ENCODE data around the gene BPIFB2. TPM values are rescaled to one million over a fixed set of nuclear protein-coding genes. Genes with fewer than 3 reads are reported as not detected.

The BPIFB2 gene
- total and polyA plus RNA-seq, 10 of the 15 experiments (the other 5 are each of a cell fraction or from before 2014, with no cell fraction given): not detected

GRCh38 chr20:32982617-32983458 is 24.7 kb upstream of the BPIFB2 start (continued):
- no peak for TF ChIP-seq PAX5 (IDR thresholded peaks at IDR 0.05; ENCODE audit: borderline replicate concordance, low read depth, low read length)

GRCh38 chr20:32983459-32984112 is 23.9 kb upstream of the BPIFB2 start:
- Histone ChIP-seq H3K4me3 (no peak overlapping the region), H3K9me3 (replicated peaks; ENCODE audit: control insufficient read depth, insufficient read depth, low read length) (no peaks in the 10 kb centered on the region), H2AFZ (ENCODE audit: control insufficient read depth, low read depth, low read length) (no peak overlapping the region), H4K20me1 (ENCODE audit: control insufficient read depth, insufficient read depth) (no peaks in the 10 kb centered on the region), H3K4me2 (ENCODE audit: control insufficient read depth, insufficient read depth) (no peak overlapping the region), H3K9ac (ENCODE audit: control insufficient read depth, insufficient read depth, low read length) (no peak overlapping the region), H3K27ac (ENCODE audit: control insufficient read depth, insufficient read depth) (no peak overlapping the region), H3K79me2 (ENCODE audit: control insufficient read depth, insufficient read depth, low read length) (no peaks in the 10 kb centered on the region), H3K4me1 (ENCODE audit: control insufficient read depth, insufficient read depth, low read length) (no peaks in the 10 kb centered on the region), H3K27me3 (replicated peaks in 1 of 2; ENCODE audit: control insufficient read depth in 2 of 2, insufficient read depth in 2 of 2, low read length in 1 of 2) (no peaks in the 10 kb centered on the region; a peak in 2 of 4 replicates), H3K36me3 (ENCODE audit: control insufficient read depth in 2 of 2, insufficient read depth in 2 of 2, low read length in 1 of 2) (no peaks in the 10 kb centered on the region)
- intact Hi-C loops (cut with micrococcal nuclease; ENCODE audit: unreplicated experiment): no loop called here
- CTCF ChIA-PET: no interaction called here
- POLR2A ChIA-PET: no interaction called here
- 71% methylated on average over 12 of the region's 12 CpGs for WGBS (ENCODE audit: insufficient coverage, insufficient replicate concordance, low lambda C conversion rate, missing lambda C conversion rate)
- SMC1A ChIA-PET (ENCODE audit: uncharacterized antibody, unreplicated experiment): no interaction called here
- DNase-seq (ENCODE audit: low read depth, low spot score) (no peak), FAIRE-seq (no peak), ATAC-seq (no peak)
- in situ Hi-C loops (cut with MboI): no loop called here
- no TSS peak for BruUV-seq (replicated peaks)
- TF ChIP-seq CUX1 (IDR thresholded peaks at IDR 0.05; ENCODE audit: insufficient replicate concordance, low read depth, low read length) (no peak), ZNF207 (IDR thresholded peaks at IDR 0.05; ENCODE audit: borderline replicate concordance) (no peak), EZH2 (IDR thresholded peaks at IDR 0.05; ENCODE audit: borderline replicate concordance, control insufficient read depth, low read depth, low read length) (no peak), E2F8 (IDR thresholded peaks at IDR 0.05; ENCODE audit: low read depth, partially characterized antibody) (no peak), YY1 (IDR thresholded peaks at IDR 0.05; ENCODE audit: low read depth, low read length) (no peak), SP1 (IDR thresholded peaks at IDR 0.05; ENCODE audit: low read depth, low read length) (no peak), TARDBP (IDR thresholded peaks at IDR 0.05; ENCODE audit: borderline replicate concordance) (no peak), SREBF1 (IDR thresholded peaks at IDR 0.05; ENCODE audit: low read length) (no peak), SUZ12 (IDR thresholded peaks at IDR 0.05; ENCODE audit: unreplicated experiment) (no peak)
- RAD21 ChIA-PET (ENCODE audit: unreplicated experiment): interaction anchor here (0.9 kb wide), 1 partner anchor 12 kb away, joined by 3 read pairs; no protein-coding TSS in a partner anchor

Measured in GM12878 (cell line).